ENCODE measurements around the gene MYOT. TPM values are rescaled to one million over a fixed set of nuclear protein-coding genes. Genes with fewer than 3 reads are reported as not detected.

MYOT gene
- polyA plus RNA-seq (2012; ENCODE audit: insufficient read depth, insufficient read length, low read depth), result not detected

- Histone ChIP-seq H3K36me3 (no peaks in the 10 kb centered on the region), H3K4me1 (no peaks in the 10 kb centered on the region; the same call in 1 of the 2 replicates), H3K9me3 (no peaks in the 10 kb centered on the region), H3K27me3 (no peaks in the 10 kb centered on the region), H3K4me3 (ENCODE audit: low read depth, low read length) (no peak within 1 kb of the TSS)
- TF ChIP-seq CTCF (IDR thresholded peaks at IDR 0.05; ENCODE audit: low read depth, low read length), result no peak
- no peak for DNase-seq
Observed at GRCh38 chr5:137867664-137868063, at the start of gene MYOT. Gene MYOT (plus strand): TSS chr5:137867860. CDS start chr5:137870652, 2,792 bp downstream.

GRCh38 chr5:137819766-137820165 is 47.9 kb upstream of the MYOT start:
- TF ChIP-seq CTCF (IDR thresholded peaks at IDR 0.05; ENCODE audit: low read depth, low read length), result no peak
- no peak for DNase-seq
- no peak overlapping the region for H3K4me3 ChIP-seq (ENCODE audit: low read depth, low read length)
- H3K27me3 ChIP-seq, result no peaks in the 10 kb centered on the region
- H3K9me3 ChIP-seq, result no peaks in the 10 kb centered on the region
- no peaks in the 10 kb centered on the region for H3K36me3 ChIP-seq
- no peaks in the 10 kb centered on the region for H3K4me1 ChIP-seq

GRCh38 chr5:137822158-137822764 is 45.4 kb upstream of the MYOT start:
- peak; percentile 81 for TF ChIP-seq CTCF (IDR thresholded peaks at IDR 0.05; ENCODE audit: low read depth, low read length)
- Histone ChIP-seq H3K36me3 (no peaks in the 10 kb centered on the region), H3K4me3 (ENCODE audit: low read depth, low read length) (no peak overlapping the region), H3K4me1 (no peaks in the 10 kb centered on the region), H3K9me3 (no peaks in the 10 kb centered on the region), H3K27me3 (no peaks in the 10 kb centered on the region)
- DNase-seq, result peak; percentile 59

- H3K27me3 ChIP-seq, result no peaks in the 10 kb centered on the region
- no peaks in the 10 kb centered on the region for H3K36me3 ChIP-seq
- no peaks in the 10 kb centered on the region for H3K4me1 ChIP-seq
- no peaks in the 10 kb centered on the region for H3K9me3 ChIP-seq
- no peak for DNase-seq
- no peak overlapping the region for H3K4me3 ChIP-seq (ENCODE audit: low read depth, low read length)
- TF ChIP-seq CTCF (IDR thresholded peaks at IDR 0.05; ENCODE audit: low read depth, low read length), result no peak
Observed at GRCh38 chr5:137822984-137823383, 44.7 kb upstream of the MYOT start.

GRCh38 chr5:137825165-137825564 is 42.5 kb upstream of the MYOT start:
- no peaks in the 10 kb centered on the region for H3K9me3 ChIP-seq
- no peaks in the 10 kb centered on the region for H3K27me3 ChIP-seq
- no peaks in the 10 kb centered on the region for H3K36me3 ChIP-seq
- no peak overlapping the region for H3K4me3 ChIP-seq (ENCODE audit: low read depth, low read length)
- DNase-seq, result no peak
- TF ChIP-seq CTCF (IDR thresholded peaks at IDR 0.05; ENCODE audit: low read depth, low read length), result no peak
- no peaks in the 10 kb centered on the region for H3K4me1 ChIP-seq

GRCh38 chr5:137826067-137826466 is 41.6 kb upstream of the MYOT start:
- DNase-seq, result no peak
- TF ChIP-seq CTCF (IDR thresholded peaks at IDR 0.05; ENCODE audit: low read depth, low read length), result no peak
- Histone ChIP-seq H3K4me3 (ENCODE audit: low read depth, low read length) (no peak overlapping the region), H3K27me3 (no peaks in the 10 kb centered on the region), H3K9me3 (no peaks in the 10 kb centered on the region), H3K4me1 (no peaks in the 10 kb centered on the region), H3K36me3 (no peaks in the 10 kb centered on the region)

Measured in BE2C (cell line).